ENCODE measurements around the gene DNM1.
A peak's percentile ranks its signal among the peaks of the same experiment; 100 is the strongest.

Gene DNM1

DNA sequence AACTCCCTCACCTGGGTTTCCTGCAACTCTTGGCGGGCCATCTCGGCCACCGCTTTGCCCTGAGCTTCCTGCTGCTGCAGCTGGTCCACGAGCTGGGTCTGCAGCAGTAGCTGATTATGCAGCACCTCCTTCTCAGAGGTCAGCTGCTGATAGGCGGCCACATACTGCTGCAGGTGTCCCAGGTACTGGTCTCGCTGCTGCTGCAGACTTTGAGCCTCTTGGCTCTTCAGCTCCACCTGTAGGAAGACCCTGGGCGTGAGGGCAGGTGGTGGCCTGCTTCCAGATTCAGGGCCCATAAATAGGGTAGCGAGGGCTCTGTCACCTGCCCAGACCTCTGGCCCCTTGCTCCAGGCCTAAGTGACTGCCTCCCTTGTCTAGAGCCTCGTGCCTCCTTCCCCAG is 56.0 kb downstream of the DNM1 start:
- H3K4me2 ChIP-seq (ENCODE audit: insufficient read depth, low read length) = no peak overlapping the region
- no peaks in the 10 kb centered on the region for H4K20me1 ChIP-seq (ENCODE audit: insufficient read depth, low read length)
- H3K9ac ChIP-seq (ENCODE audit: low read depth, low read length) = no peak overlapping the region
- DNase-seq (no peak), ATAC-seq (ENCODE audit: insufficient read depth, low read depth) (no peak)
- H3K4me3 ChIP-seq (ENCODE audit: low read depth in 1 of 2, low read length in 2 of 2) = no peak overlapping the region
- H3K27me3 ChIP-seq (ENCODE audit: insufficient read depth, low read length, poor library complexity) = no peaks in the 10 kb centered on the region
- no peaks in the 10 kb centered on the region for H3K9me3 ChIP-seq (ENCODE audit: insufficient read depth, low read length, severe bottlenecking)
- no peak overlapping the region for H3K27ac ChIP-seq (ENCODE audit: low read length)
- H3K36me3 ChIP-seq (ENCODE audit: insufficient read depth, low read length) = peaks cover 47% of the 10 kb centered on the region
- no peak overlapping the region for H2AFZ ChIP-seq (ENCODE audit: low read depth, low read length)
- H3K4me1 ChIP-seq (ENCODE audit: insufficient read depth, low read length) = no peaks in the 10 kb centered on the region
- H3K79me2 ChIP-seq (ENCODE audit: insufficient read depth, low read length) = no peaks in the 10 kb centered on the region
- TF ChIP-seq, protein P1, sequence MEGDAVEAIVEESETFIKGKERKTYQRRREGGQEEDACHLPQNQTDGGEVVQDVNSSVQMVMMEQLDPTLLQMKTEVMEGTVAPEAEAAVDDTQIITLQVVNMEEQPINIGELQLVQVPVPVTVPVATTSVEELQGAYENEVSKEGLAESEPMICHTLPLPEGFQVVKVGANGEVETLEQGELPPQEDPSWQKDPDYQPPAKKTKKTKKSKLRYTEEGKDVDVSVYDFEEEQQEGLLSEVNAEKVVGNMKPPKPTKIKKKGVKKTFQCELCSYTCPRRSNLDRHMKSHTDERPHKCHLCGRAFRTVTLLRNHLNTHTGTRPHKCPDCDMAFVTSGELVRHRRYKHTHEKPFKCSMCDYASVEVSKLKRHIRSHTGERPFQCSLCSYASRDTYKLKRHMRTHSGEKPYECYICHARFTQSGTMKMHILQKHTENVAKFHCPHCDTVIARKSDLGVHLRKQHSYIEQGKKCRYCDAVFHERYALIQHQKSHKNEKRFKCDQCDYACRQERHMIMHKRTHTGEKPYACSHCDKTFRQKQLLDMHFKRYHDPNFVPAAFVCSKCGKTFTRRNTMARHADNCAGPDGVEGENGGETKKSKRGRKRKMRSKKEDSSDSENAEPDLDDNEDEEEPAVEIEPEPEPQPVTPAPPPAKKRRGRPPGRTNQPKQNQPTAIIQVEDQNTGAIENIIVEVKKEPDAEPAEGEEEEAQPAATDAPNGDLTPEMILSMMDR (IDR thresholded peaks at IDR 0.05; ENCODE audit: borderline replicate concordance, extremely low read depth, low read length, poor library complexity, severe bottlenecking) = peak; percentile 11
- TF ChIP-seq EZH2 (IDR thresholded peaks at IDR 0.05; ENCODE audit: borderline replicate concordance, low read depth, low read length, severe bottlenecking) = no peak

DNA sequence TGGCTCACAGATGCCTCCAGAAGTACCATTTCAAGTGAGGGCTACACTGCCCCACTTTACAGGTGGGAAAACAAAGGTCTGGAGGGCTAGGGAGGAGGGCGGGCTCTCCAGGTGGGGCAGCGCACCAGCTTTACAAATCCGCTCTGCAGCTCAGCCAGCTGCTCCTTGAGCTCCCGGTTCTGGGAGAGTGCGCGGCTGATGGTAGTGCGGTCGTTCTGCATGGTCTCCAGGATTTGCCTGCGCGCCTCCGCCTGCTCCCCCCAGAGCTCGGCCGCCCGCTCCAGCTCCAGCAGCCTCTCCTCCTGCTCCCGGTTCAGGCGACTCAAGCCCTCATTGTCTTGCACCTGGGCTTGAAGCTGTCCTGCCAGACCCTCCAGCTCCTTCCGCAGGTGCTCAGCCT is 57.2 kb downstream of the DNM1 start:
- Histone ChIP-seq H2AFZ (ENCODE audit: low read depth, low read length) (no peak overlapping the region), H3K27me3 (ENCODE audit: insufficient read depth, low read length, poor library complexity) (no peaks in the 10 kb centered on the region), H3K4me3 (ENCODE audit: low read depth in 1 of 2, low read length in 2 of 2) (no peak overlapping the region), H3K27ac (ENCODE audit: low read length) (no peak overlapping the region), H3K36me3 (ENCODE audit: insufficient read depth, low read length) (peaks cover 50% of the 10 kb centered on the region), H3K79me2 (ENCODE audit: insufficient read depth, low read length) (no peaks in the 10 kb centered on the region), H3K4me1 (ENCODE audit: insufficient read depth, low read length) (no peaks in the 10 kb centered on the region), H3K9ac (ENCODE audit: low read depth, low read length) (no peak overlapping the region), H4K20me1 (ENCODE audit: insufficient read depth, low read length) (no peaks in the 10 kb centered on the region), H3K9me3 (ENCODE audit: insufficient read depth, low read length, severe bottlenecking) (no peaks in the 10 kb centered on the region), H3K4me2 (ENCODE audit: insufficient read depth, low read length) (no peak overlapping the region)
- no peak for TF ChIP-seq EZH2 (IDR thresholded peaks at IDR 0.05; ENCODE audit: borderline replicate concordance, low read depth, low read length, severe bottlenecking)
- TF ChIP-seq, protein P1 (IDR thresholded peaks at IDR 0.05; ENCODE audit: borderline replicate concordance, extremely low read depth, low read length, poor library complexity, severe bottlenecking) = no peak
- DNase-seq = no peak
- no peak for ATAC-seq (ENCODE audit: insufficient read depth, low read depth)

DNA sequence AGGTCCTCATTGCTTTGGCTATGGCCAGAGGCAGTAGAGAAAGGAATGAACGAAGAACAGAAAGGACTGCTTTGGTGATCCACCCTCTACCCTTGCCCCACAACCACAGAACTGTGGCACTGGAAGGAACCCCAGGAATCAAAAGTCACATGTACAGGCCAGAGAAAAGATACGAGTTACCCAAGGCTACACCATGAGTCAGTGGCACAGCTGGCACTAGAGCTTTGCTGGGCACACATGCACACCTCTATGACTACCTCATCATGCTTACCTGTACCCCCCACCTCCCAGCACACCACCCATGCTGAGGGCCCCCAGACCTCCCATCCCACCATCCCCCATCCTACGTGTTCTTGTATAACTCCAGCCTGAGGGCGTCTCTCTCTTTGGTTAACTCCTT is 59.5 kb downstream of the DNM1 start:
- peaks cover 55% of the 10 kb centered on the region for H3K36me3 ChIP-seq (ENCODE audit: insufficient read depth, low read length)
- TF ChIP-seq, protein P1 (IDR thresholded peaks at IDR 0.05; ENCODE audit: borderline replicate concordance, extremely low read depth, low read length, poor library complexity, severe bottlenecking) = no peak
- TF ChIP-seq EZH2 (IDR thresholded peaks at IDR 0.05; ENCODE audit: borderline replicate concordance, low read depth, low read length, severe bottlenecking) = no peak
- no peaks in the 10 kb centered on the region for H3K27me3 ChIP-seq (ENCODE audit: insufficient read depth, low read length, poor library complexity)
- no peak overlapping the region for H3K4me2 ChIP-seq (ENCODE audit: insufficient read depth, low read length)
- H3K79me2 ChIP-seq (ENCODE audit: insufficient read depth, low read length) = no peaks in the 10 kb centered on the region
- no peaks in the 10 kb centered on the region for H3K4me1 ChIP-seq (ENCODE audit: insufficient read depth, low read length)
- no peak overlapping the region for H3K9ac ChIP-seq (ENCODE audit: low read depth, low read length)
- no peak overlapping the region for H3K4me3 ChIP-seq (ENCODE audit: low read depth in 1 of 2, low read length in 2 of 2)
- H3K9me3 ChIP-seq (ENCODE audit: insufficient read depth, low read length, severe bottlenecking) = no peaks in the 10 kb centered on the region
- ATAC-seq (ENCODE audit: insufficient read depth, low read depth) (no peak), DNase-seq (no peak)
- no peaks in the 10 kb centered on the region for H4K20me1 ChIP-seq (ENCODE audit: insufficient read depth, low read length)
- no peak overlapping the region for H3K27ac ChIP-seq (ENCODE audit: low read length)
- no peak overlapping the region for H2AFZ ChIP-seq (ENCODE audit: low read depth, low read length)

DNA sequence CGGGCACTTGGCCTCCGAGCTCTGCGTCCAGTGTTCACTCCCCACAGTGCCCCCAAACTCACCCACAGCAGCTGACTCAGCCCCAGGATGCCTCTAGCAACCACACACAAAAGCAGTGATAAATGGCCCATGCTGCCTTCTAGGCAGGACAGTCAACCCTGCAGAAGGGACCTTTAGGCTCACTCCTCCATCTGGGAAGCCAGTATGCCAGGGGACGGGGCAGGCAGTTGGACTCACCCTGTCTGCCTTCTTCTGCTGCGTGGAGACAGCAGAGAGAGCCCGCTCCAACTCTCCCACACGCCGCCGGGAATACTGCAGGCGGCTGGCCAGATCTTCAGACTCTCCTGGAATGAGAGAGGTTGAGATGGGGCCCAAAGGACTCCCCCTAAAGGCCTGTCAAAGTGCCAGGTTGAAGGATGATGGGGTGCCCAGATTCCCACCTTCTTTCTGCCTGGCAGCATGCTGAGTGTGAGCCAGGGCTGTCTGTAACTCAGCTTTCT is 62.2 kb downstream of the DNM1 start:
- Histone ChIP-seq H3K79me2 (ENCODE audit: insufficient read depth, low read length) (no peaks in the 10 kb centered on the region), H3K36me3 (ENCODE audit: insufficient read depth, low read length) (peaks cover 36% of the 10 kb centered on the region), H3K4me3 (ENCODE audit: low read depth in 1 of 2, low read length in 2 of 2) (no peak overlapping the region), H3K27me3 (ENCODE audit: insufficient read depth, low read length, poor library complexity) (no peaks in the 10 kb centered on the region), H2AFZ (ENCODE audit: low read depth, low read length) (no peak overlapping the region), H3K4me2 (ENCODE audit: insufficient read depth, low read length) (no peak overlapping the region), H3K9me3 (ENCODE audit: insufficient read depth, low read length, severe bottlenecking) (no peaks in the 10 kb centered on the region), H3K27ac (ENCODE audit: low read length) (no peak overlapping the region), H3K4me1 (ENCODE audit: insufficient read depth, low read length) (no peaks in the 10 kb centered on the region), H3K9ac (ENCODE audit: low read depth, low read length) (no peak overlapping the region), H4K20me1 (ENCODE audit: insufficient read depth, low read length) (no peaks in the 10 kb centered on the region)
- TF ChIP-seq EZH2 (IDR thresholded peaks at IDR 0.05; ENCODE audit: borderline replicate concordance, low read depth, low read length, severe bottlenecking) = no peak
- TF ChIP-seq, protein P1 (IDR thresholded peaks at IDR 0.05; ENCODE audit: borderline replicate concordance, extremely low read depth, low read length, poor library complexity, severe bottlenecking) = no peak
- ATAC-seq (ENCODE audit: insufficient read depth, low read depth) (no peak), DNase-seq (no peak)

Measured in DND-41 (cell line).